PFSK-1 (cell line): ENCODE results near the gene RASA3.

Source experiments
- FOXP2 ChIP-seq: optimal IDR thresholded peaks from 2 replicates; pipeline ENCODE3; 2011; ENCODE audit warnings: borderline replicate concordance, control low read depth, inconsistent platforms; ENCODE audit not compliant: insufficient read depth; ENCODE audit errors: extremely low read length, extremely low read depth
- POLR2AphosphoS5 ChIP-seq: IDR thresholded peaks from 2 replicates; pipeline ENCODE4 v1.6.1; 2012; ENCODE audit warnings: low read depth, mild to moderate bottlenecking, control low read depth, low read length, moderate library complexity
- REST ChIP-seq, 2 experiments: IDR thresholded peaks; 2 replicates each; pipeline versions ENCODE4 v1.6.1 to v1.8.0; 2011 to 2012; ENCODE audit warnings: low read depth in 2 of 2, low read length in 2 of 2, control low read depth in 1 of 2, inconsistent platforms in 1 of 2, mild to moderate bottlenecking in 1 of 2, moderate library complexity in 1 of 2; ENCODE audit not compliant: insufficient read depth in 1 of 2
- SIN3A ChIP-seq: IDR thresholded peaks from 2 replicates; pipeline ENCODE4 v1.6.1; 2012; ENCODE audit warnings: mild to moderate bottlenecking, low read length, moderate library complexity, borderline replicate concordance; ENCODE audit not compliant: insufficient read depth
- TAF1 ChIP-seq: IDR thresholded peaks from 2 replicates; pipeline ENCODE4 v1.6.1; 2012; ENCODE audit warnings: low read length, control low read depth, borderline replicate concordance; ENCODE audit not compliant: insufficient read depth

Gene RASA3

DNA sequence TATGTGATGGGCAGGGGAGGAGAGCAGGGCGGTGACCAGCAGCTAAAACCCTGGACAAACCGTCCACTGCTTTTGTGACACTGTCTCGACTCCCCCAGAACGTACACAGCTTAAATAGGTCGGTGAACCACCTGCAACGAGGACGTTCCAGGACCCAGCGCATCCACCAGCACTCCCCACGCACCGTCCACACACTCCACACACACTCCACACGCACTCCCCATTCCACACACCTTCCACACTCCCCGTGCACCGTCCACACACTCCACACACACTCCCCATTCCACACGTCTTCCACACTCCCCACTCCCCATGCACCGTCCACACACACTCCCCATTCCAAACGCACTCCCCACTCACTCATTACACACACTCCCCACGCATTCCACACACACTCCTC, 120.3 kb downstream of the RASA3 start:
- TF ChIP-seq POLR2AphosphoS5 = no peak
- TF ChIP-seq REST (IDR thresholded peaks at IDR 0.05; ENCODE audit: insufficient read depth in 1 of 2, low read depth in 2 of 2, low read length in 2 of 2) = no peak
- TF ChIP-seq SIN3A = no peak
- no peak for TF ChIP-seq TAF1
- TF ChIP-seq FOXP2 = no peak

GRCh38 chr13:114011226-114011625, 121.2 kb downstream of the RASA3 start:
- no peak for TF ChIP-seq TAF1
- TF ChIP-seq REST (IDR thresholded peaks at IDR 0.05; ENCODE audit: insufficient read depth in 1 of 2, low read depth in 2 of 2, low read length in 2 of 2) = no peak
- TF ChIP-seq FOXP2 = no peak
- no peak for TF ChIP-seq SIN3A
- TF ChIP-seq POLR2AphosphoS5 = no peak

DNA sequence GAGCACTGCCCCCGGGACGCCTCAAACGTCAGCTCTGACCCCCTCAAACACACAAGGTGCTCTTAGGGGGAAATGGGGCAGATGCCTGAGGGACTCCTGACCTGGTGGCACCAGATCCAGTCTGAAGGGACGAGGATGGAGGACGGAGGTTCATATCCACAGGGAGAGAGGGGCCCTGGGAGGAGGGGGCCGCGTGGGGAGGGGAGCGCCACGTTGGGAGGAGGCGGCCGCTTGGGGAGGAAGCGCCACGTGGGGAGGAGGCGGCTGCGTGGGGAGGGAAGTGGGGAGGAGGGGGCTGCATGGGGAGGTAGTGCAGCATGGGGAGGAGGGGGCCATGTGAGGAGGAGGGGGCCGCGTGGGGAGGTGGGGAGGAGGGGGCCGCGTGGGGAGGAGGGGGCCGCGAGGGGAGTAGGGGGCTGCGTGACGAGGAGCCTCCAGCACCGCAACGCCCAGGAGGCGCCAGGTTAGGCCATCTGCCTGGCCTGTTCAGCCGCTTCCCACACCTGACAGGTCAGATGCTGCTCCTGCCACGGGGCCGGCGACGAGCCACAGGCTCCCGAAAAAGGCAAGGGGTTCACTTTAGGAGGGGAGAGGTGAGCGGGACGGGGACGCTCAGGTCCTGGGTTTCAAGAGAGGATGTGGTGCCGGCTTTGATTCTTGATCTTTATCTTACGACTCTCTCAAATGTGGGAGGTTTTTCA, 121.9 kb downstream of the RASA3 start:
- no peak for TF ChIP-seq SIN3A
- TF ChIP-seq TAF1 = no peak
- TF ChIP-seq POLR2AphosphoS5 = no peak
- TF ChIP-seq FOXP2 = no peak
- no peak for TF ChIP-seq REST (IDR thresholded peaks at IDR 0.05; ENCODE audit: insufficient read depth in 1 of 2, low read depth in 2 of 2, low read length in 2 of 2)

GRCh38 chr13:114009590-114010400, 122.6 kb downstream of the RASA3 start:
- TF ChIP-seq REST (IDR thresholded peaks at IDR 0.05; ENCODE audit: insufficient read depth in 1 of 2, low read depth in 2 of 2, low read length in 2 of 2) = no peak
- TF ChIP-seq POLR2AphosphoS5 = no peak
- no peak for TF ChIP-seq TAF1
- no peak for TF ChIP-seq SIN3A
